Upper lobe of right lung (tissue), 1 donor: Measurements from ENCODE around the gene GPC5. TPM values are rescaled to one million over a fixed set of nuclear protein-coding genes. Genes with fewer than 3 reads are reported as not detected.
"Not testable (repeated sequence)": the region's sequence is repeated elsewhere in the genome, so short reads cannot be mapped to it uniquely, and the experiment has no call there.

Source experiments
- ATAC-seq: fragments of 200-7000 bp; cut with Tn5 transposase; one replicate; pipeline ENCODE4 v1.9.1; 2020; ENCODE audit warnings: mild to moderate bottlenecking, moderate library complexity
- DNase-seq: peaks from one replicate; pipeline ENCODE4 v3.0.0-alpha.2; 2020
- H3K27ac ChIP-seq: fragments of 200-600 bp; one replicate; pipeline ENCODE4 v1.8.0; 2022
- H3K27me3 ChIP-seq: fragments of 200-600 bp; one replicate; pipeline ENCODE4 v1.8.0; 2022; ENCODE audit warnings: mild to moderate bottlenecking
- H3K36me3 ChIP-seq: fragments of 200-600 bp; one replicate; pipeline ENCODE4 v1.8.0; 2022
- H3K4me1 ChIP-seq: fragments of 200-600 bp; one replicate; pipeline ENCODE4 v1.8.0; 2022
- H3K4me3 ChIP-seq: fragments of 200-600 bp; one replicate; pipeline ENCODE4 v1.8.0; 2022; ENCODE audit warnings: mild to moderate bottlenecking
- H3K9me3 ChIP-seq: fragments of 200-600 bp; one replicate; pipeline ENCODE4 v1.8.0; 2022
- CTCF ChIP-seq: fragments of 200-600 bp; IDR thresholded peaks from one replicate; pipeline ENCODE4 v1.8.0; 2022; ENCODE audit warnings: antibody characterized with exemption
- intact Hi-C: fragments of 100-400 bp; cut with DNase I; formaldehyde crosslinking; loops from one replicate; pipeline ENCODE4 v1.11.0; 2022
- total RNA-seq: library from RNA; stranded (reverse); fragmentation: NEBNext Ultra II Directional; extraction: Animal tissue kit (Norgen Biotek cat#: 25700); gene quantifications from one replicate; pipeline ENCODE4 v1.2.1, GENCODE V29; 2021
- donor health status: DM: no; HTN: yes; CAD: no; lungs with severe emphysema.

Gene GPC5
- total RNA-seq, 1 donor from 2014 or later = 8.1 TPM

- no peaks in the 10 kb centered on the region for H3K27me3 ChIP-seq
- ATAC-seq (no peak), DNase-seq (no peak)
- H3K4me1 ChIP-seq = no peaks in the 10 kb centered on the region
- intact Hi-C loops = no loop called here
- no peaks in the 10 kb centered on the region for H3K36me3 ChIP-seq
- H3K27ac ChIP-seq = no peak overlapping the region
- H3K9me3 ChIP-seq = no peaks in the 10 kb centered on the region
- TF ChIP-seq CTCF = no peak
- H3K4me3 ChIP-seq = no peak overlapping the region
Observed at GRCh38 chr13:92694047-92694446, 1295.6 kb downstream of the GPC5 start.

GRCh38 chr13:92695827-92696226 lies 1297.4 kb downstream of the GPC5 start:
- intact Hi-C loops, DNase-seq, H3K9me3 ChIP-seq, H3K4me3 ChIP-seq, ATAC-seq, H3K4me1 ChIP-seq, H3K27me3 ChIP-seq, H3K27ac ChIP-seq, H3K36me3 ChIP-seq: not testable (repeated sequence)

DNA sequence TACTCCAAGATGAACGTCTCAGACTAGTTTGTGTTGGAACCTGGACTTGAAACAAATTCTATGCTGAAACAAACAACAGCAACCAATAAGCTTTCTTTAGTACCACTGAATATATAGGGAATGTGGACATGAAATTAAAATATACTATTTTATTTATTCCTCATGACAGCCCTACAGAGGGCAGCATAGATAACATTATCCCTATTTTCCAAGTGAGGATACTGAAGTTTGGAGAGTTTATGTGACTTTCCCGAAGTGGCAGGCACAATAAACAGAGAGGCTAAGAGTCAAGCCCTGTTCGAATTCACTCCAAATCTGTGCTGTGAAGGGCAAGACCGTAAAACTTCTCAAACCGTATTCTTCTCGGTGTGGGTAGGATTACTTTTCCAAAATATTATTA lies 1318.3 kb downstream of the GPC5 start:
- DNase-seq (no peak), ATAC-seq (no peak)
- Histone ChIP-seq H3K36me3 (no peaks in the 10 kb centered on the region), H3K4me3 (no peak overlapping the region), H3K27me3 (no peaks in the 10 kb centered on the region), H3K9me3 (no peaks in the 10 kb centered on the region), H3K27ac (no peak overlapping the region), H3K4me1 (no peaks in the 10 kb centered on the region)
- TF ChIP-seq CTCF = peak; percentile 36
- intact Hi-C loops = no loop called here

- H3K9me3 ChIP-seq = no peaks in the 10 kb centered on the region
- no peaks in the 10 kb centered on the region for H3K27me3 ChIP-seq
- DNase-seq (no peak), ATAC-seq (no peak)
- intact Hi-C loops = no loop called here
- H3K27ac ChIP-seq = no peak overlapping the region
- H3K36me3 ChIP-seq = no peaks in the 10 kb centered on the region
- H3K4me1 ChIP-seq = no peaks in the 10 kb centered on the region
- no peak for TF ChIP-seq CTCF
- no peak overlapping the region for H3K4me3 ChIP-seq
Observed at GRCh38 chr13:92717857-92718256, 1319.4 kb downstream of the GPC5 start.

- no peak overlapping the region for H3K27ac ChIP-seq
- intact Hi-C loops = no loop called here
- DNase-seq (no peak), ATAC-seq (no peak)
- no peak overlapping the region for H3K4me3 ChIP-seq
- no peaks in the 10 kb centered on the region for H3K9me3 ChIP-seq
- H3K4me1 ChIP-seq = no peaks in the 10 kb centered on the region
- H3K27me3 ChIP-seq = no peaks in the 10 kb centered on the region
- H3K36me3 ChIP-seq = no peaks in the 10 kb centered on the region
- no peak for TF ChIP-seq CTCF
Observed at GRCh38 chr13:92719868-92720267, 1321.4 kb downstream of the GPC5 start.

GRCh38 chr13:92721620-92722019 lies 1323.2 kb downstream of the GPC5 start:
- no peak for DNase-seq
- H3K27ac ChIP-seq = no peak overlapping the region
- intact Hi-C loops = no loop called here

More at GRCh38 chr13:92721620-92722019, 1323.2 kb downstream of the GPC5 start:
- Histone ChIP-seq H3K36me3 (no peaks in the 10 kb centered on the region), H3K4me3 (no peak overlapping the region), H3K27me3 (no peaks in the 10 kb centered on the region), H3K4me1 (no peaks in the 10 kb centered on the region), H3K9me3 (no peaks in the 10 kb centered on the region)
- no peak for TF ChIP-seq CTCF
- ATAC-seq = no peak
